ENCODE results near the gene RAD51C. TPM values are rescaled to one million over a fixed set of nuclear protein-coding genes. Genes with fewer than 3 reads are reported as not detected.

The RAD51C gene
- total RNA-seq, 1 experiment from 2014 or later = 63.4 TPM

GRCh38 chr17:58734040-58734439 is 41.6 kb downstream of the RAD51C start:
- H3K27ac ChIP-seq = no peak overlapping the region
- intact Hi-C loops (cut with micrococcal nuclease; ENCODE audit: unreplicated experiment) = no loop called here
- no peak overlapping the region for H3K4me2 ChIP-seq
- no peaks in the 10 kb centered on the region for H3F3A ChIP-seq (ENCODE audit: insufficient read depth, low read depth)
- TF ChIP-seq CTCF (conservative IDR thresholded peaks at IDR 0.05) (no peak), EZH2 (IDR thresholded peaks at IDR 0.05; ENCODE audit: low read depth) (no peak)
- CTCF ChIA-PET = no interaction called here
- no peak for DNase-seq
- H3K4me3 ChIP-seq = no peak overlapping the region
- H3K9me3 ChIP-seq (ENCODE audit: insufficient read depth, low read depth) = no peaks in the 10 kb centered on the region
- POLR2A ChIA-PET (ENCODE audit: unreplicated experiment) = interaction anchor here (0.6 kb wide), 1 partner anchor 757 kb away, joined by 3 read pairs; no protein-coding TSS in a partner anchor
- no peak overlapping the region for H2AFZ ChIP-seq
- no peaks in the 10 kb centered on the region for H4K20me1 ChIP-seq (ENCODE audit: insufficient read depth)
- H3K27me3 ChIP-seq (ENCODE audit: insufficient read depth, low read depth) = no peaks in the 10 kb centered on the region
- H3K9me2 ChIP-seq (ENCODE audit: insufficient read depth) = no peaks in the 10 kb centered on the region
- BruUV-seq (replicated peaks) = no TSS peak
- H3K79me2 ChIP-seq (ENCODE audit: low read depth) = no peaks in the 10 kb centered on the region
- no peaks in the 10 kb centered on the region for H3K36me3 ChIP-seq (ENCODE audit: low read depth)
- no peaks in the 10 kb centered on the region; the same call in 1 of the 2 replicates for H3K4me1 ChIP-seq (replicated peaks; ENCODE audit: insufficient read depth)

DNA sequence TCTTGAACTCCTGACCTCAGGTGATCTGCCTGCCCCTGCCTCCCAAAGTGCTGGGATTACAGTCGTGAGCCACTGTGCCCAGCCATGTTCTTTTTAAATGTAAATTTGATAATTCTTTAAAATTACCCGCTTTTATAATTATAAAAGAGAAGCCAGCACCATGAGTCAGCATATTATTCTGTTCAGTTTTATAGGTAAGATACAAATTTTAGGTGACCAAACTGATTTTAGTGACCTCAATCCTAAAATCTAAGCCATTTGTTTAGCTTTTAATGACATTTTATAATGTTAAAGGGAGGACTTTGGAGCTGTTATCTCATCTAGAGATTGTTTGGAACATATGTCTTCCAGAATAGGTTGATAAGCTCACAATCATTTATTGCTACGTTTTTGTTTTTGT is 42.4 kb downstream of the RAD51C start:
- no peak overlapping the region for H3K4me2 ChIP-seq
- H2AFZ ChIP-seq = no peak overlapping the region
- H3K27ac ChIP-seq = 0 out of 2 replicates have a peak overlapping the region, but pooled peaks have one; percentile 4
- POLR2A ChIA-PET (ENCODE audit: unreplicated experiment) = interaction anchor here (0.6 kb wide), 2 partner anchors 14 to 475 kb away, joined by 9 to 15 read pairs; no protein-coding TSS in a partner anchor
- TF ChIP-seq EZH2 (IDR thresholded peaks at IDR 0.05; ENCODE audit: low read depth) (no peak), CTCF (conservative IDR thresholded peaks at IDR 0.05) (no peak)
- no peak overlapping the region for H3K4me3 ChIP-seq
- H3K9me3 ChIP-seq (ENCODE audit: insufficient read depth, low read depth) = no peaks in the 10 kb centered on the region
- no peaks in the 10 kb centered on the region for H3F3A ChIP-seq (ENCODE audit: insufficient read depth, low read depth)
- no peaks in the 10 kb centered on the region for H4K20me1 ChIP-seq (ENCODE audit: insufficient read depth)
- intact Hi-C loops (cut with micrococcal nuclease; ENCODE audit: unreplicated experiment) = no loop called here
- no peaks in the 10 kb centered on the region for H3K27me3 ChIP-seq (ENCODE audit: insufficient read depth, low read depth)
- no TSS peak for BruUV-seq (replicated peaks)
- no peaks in the 10 kb centered on the region; the same call in 1 of the 2 replicates for H3K4me1 ChIP-seq (replicated peaks; ENCODE audit: insufficient read depth)
- H3K9me2 ChIP-seq (ENCODE audit: insufficient read depth) = no peaks in the 10 kb centered on the region
- CTCF ChIA-PET = no interaction called here
- H3K36me3 ChIP-seq (ENCODE audit: low read depth) = no peaks in the 10 kb centered on the region
- no peak for DNase-seq
- H3K79me2 ChIP-seq (ENCODE audit: low read depth) = no peaks in the 10 kb centered on the region

GRCh38 chr17:58741121-58741625 is 48.8 kb downstream of the RAD51C start:
- Histone ChIP-seq H3K4me1 (replicated peaks; ENCODE audit: insufficient read depth) (peaks cover 13% of the 10 kb centered on the region), H3K9me3 (ENCODE audit: insufficient read depth, low read depth) (no peaks in the 10 kb centered on the region), H3K9me2 (ENCODE audit: insufficient read depth) (no peaks in the 10 kb centered on the region), H4K20me1 (ENCODE audit: insufficient read depth) (no peaks in the 10 kb centered on the region), H3K4me2 (peak overlapping the region; percentile 61), H3K36me3 (ENCODE audit: low read depth) (no peaks in the 10 kb centered on the region), H3K27ac (peak overlapping the region; percentile 79), H3K4me3 (peak overlapping the region; percentile 6; the same call in 1 of the 2 replicates), H3K79me2 (ENCODE audit: low read depth) (no peaks in the 10 kb centered on the region), H3F3A (ENCODE audit: insufficient read depth, low read depth) (peaks cover 16% of the 10 kb centered on the region), H3K27me3 (ENCODE audit: insufficient read depth, low read depth) (no peaks in the 10 kb centered on the region), H2AFZ (peak overlapping the region; percentile 53; the same call in 1 of the 2 replicates)
- no peak for TF ChIP-seq EZH2 (IDR thresholded peaks at IDR 0.05; ENCODE audit: low read depth)
- TF ChIP-seq CTCF (conservative IDR thresholded peaks at IDR 0.05) = no peak
- no TSS peak for BruUV-seq (replicated peaks)
- intact Hi-C loops (cut with micrococcal nuclease; ENCODE audit: unreplicated experiment) = loop anchor here (1.0 kb wide), 1 partner anchor 110 kb away; no protein-coding TSS in a partner anchor
- DNase-seq = peak; percentile 28 to 94
- ChIA-PET POLR2A (ENCODE audit: unreplicated experiment) (no interaction called here), CTCF (no interaction called here)

Measured in PC-9 (cell line).